NCI-H128 (cell line): ENCODE results near the gene SORBS1.
"Not testable (repeated sequence)": the region's sequence is repeated elsewhere in the genome, so short reads cannot be mapped to it uniquely, and the experiment has no call there.

ENCODE experiments used
- DNase-seq: peaks from one replicate; lab custom pipeline; 2025; ENCODE audit not compliant: unreplicated experiment; lab: John Stamatoyannopoulos, UW

Gene SORBS1

GRCh38 chr10:95354110-95354509 lies 207.1 kb downstream of the SORBS1 start:
- no peak for DNase-seq

GRCh38 chr10:95353123-95353522 lies 208.0 kb downstream of the SORBS1 start:
- no peak for DNase-seq

- no peak for DNase-seq
Measured at GRCh38 chr10:95352684-95353083, 208.5 kb downstream of the SORBS1 start.

- no peak for DNase-seq
Measured at GRCh38 chr10:95350830-95351228, 210.3 kb downstream of the SORBS1 start.

GRCh38 chr10:95350219-95350829 lies 210.8 kb downstream of the SORBS1 start:
- DNase-seq = no peak

GRCh38 chr10:95347402-95347766 lies 213.8 kb downstream of the SORBS1 start:
- not testable (repeated sequence) for DNase-seq

GRCh38 chr10:95346715-95347401 lies 214.3 kb downstream of the SORBS1 start:
- DNase-seq = no peak

- DNase-seq = no peak
Measured at GRCh38 chr10:95343573-95343972, 217.6 kb downstream of the SORBS1 start.

GRCh38 chr10:95341716-95342130 lies 219.4 kb downstream of the SORBS1 start:
- no peak for DNase-seq

- DNase-seq = no peak
Measured at GRCh38 chr10:95339863-95340262, 221.3 kb downstream of the SORBS1 start.

GRCh38 chr10:95337423-95338160 lies 223.6 kb downstream of the SORBS1 start:
- DNase-seq = no peak

GRCh38 chr10:95336702-95337101 lies 224.5 kb downstream of the SORBS1 start:
- no peak for DNase-seq

- DNase-seq = no peak
Measured at GRCh38 chr10:95335933-95336699, 225.1 kb downstream of the SORBS1 start.

GRCh38 chr10:95334805-95335144 lies 226.4 kb downstream of the SORBS1 start:
- DNase-seq = no peak

GRCh38 chr10:95333997-95334804 lies 227.0 kb downstream of the SORBS1 start:
- DNase-seq = no peak

GRCh38 chr10:95332666-95333249 lies 228.4 kb downstream of the SORBS1 start:
- DNase-seq = no peak

- no peak for DNase-seq
Measured at GRCh38 chr10:95331596-95332130, 229.5 kb downstream of the SORBS1 start.

GRCh38 chr10:95330966-95331453 lies 230.2 kb downstream of the SORBS1 start:
- no peak for DNase-seq

GRCh38 chr10:95329296-95329695 lies 231.9 kb downstream of the SORBS1 start:
- DNase-seq = no peak

GRCh38 chr10:95328013-95328412 lies 233.2 kb downstream of the SORBS1 start:
- DNase-seq = no peak
